GM10248 (cell line): ENCODE data around the gene LRRK1.

ENCODE experiments used
- CTCF ChIA-PET: fragments of 300-600 bp; sonication (Branson Sonifier 250); formaldehyde crosslinking; extraction: SDS; loops from one replicate; lab custom pipeline; 2021; ENCODE audit warnings: antibody characterized with exemption; lab: Yijun Ruan, JAX
- POLR2A ChIA-PET: fragments of 350-650 bp; sonication (Branson Sonifier 250); formaldehyde crosslinking; extraction: SDS; loops from one replicate; lab custom pipeline; 2020; ENCODE audit warnings: antibody characterized with exemption; lab: Yijun Ruan, JAX
- DNase-seq: peaks from one replicate; pipeline ENCODE4 v3.0.0; 2012; ENCODE audit errors: extremely low spot score
- CTCF ChIP-seq: IDR thresholded peaks from 2 replicates; pipeline ENCODE4 v1.5.1; 2012; ENCODE audit warnings: mild to moderate bottlenecking, low read depth; ENCODE audit errors: extremely low read depth, missing control alignments, control extremely low read depth

The LRRK1 gene

GRCh38 chr15:101078669-101079323, 159.6 kb downstream of the LRRK1 start:
- POLR2A ChIA-PET: no interaction called here

GRCh38 chr15:101081900-101082299, 162.7 kb downstream of the LRRK1 start:
- DNase-seq: no peak
- TF ChIP-seq CTCF: no peak
- POLR2A ChIA-PET: no interaction called here
- CTCF ChIA-PET: no interaction called here

More at GRCh38 chr15:101078669-101079323, 159.6 kb downstream of the LRRK1 start:
- CTCF ChIA-PET: interaction anchor here (1.3 kb wide), 1 partner anchor 12 kb away, joined by 6 read pairs; no protein-coding TSS in a partner anchor
- no peak for TF ChIP-seq CTCF
- no peak for DNase-seq

GRCh38 chr15:101083336-101084045, 164.3 kb downstream of the LRRK1 start:
- POLR2A ChIA-PET: no interaction called here
- CTCF ChIA-PET: interaction anchor here (5.9 kb wide), 1 partner anchor 172 kb away, joined by 70 read pairs; no protein-coding TSS in a partner anchor
- DNase-seq: no peak
- no peak for TF ChIP-seq CTCF

- TF ChIP-seq CTCF: no peak
- POLR2A ChIA-PET: no interaction called here
- CTCF ChIA-PET: interaction anchor here (5.9 kb wide), 1 partner anchor 171 kb away, joined by 70 read pairs; no protein-coding TSS in a partner anchor
- no peak for DNase-seq
Observed at GRCh38 chr15:101084801-101085200, 165.6 kb downstream of the LRRK1 start.

GRCh38 chr15:101085311-101085700, 166.1 kb downstream of the LRRK1 start:
- ChIA-PET POLR2A (no interaction called here), CTCF (interaction anchor here (5.9 kb wide), 1 partner anchor 171 kb away, joined by 70 read pairs; no protein-coding TSS in a partner anchor)
- no peak for TF ChIP-seq CTCF
- DNase-seq: no peak

GRCh38 chr15:101086394-101087171, 167.4 kb downstream of the LRRK1 start:
- TF ChIP-seq CTCF: no peak
- ChIA-PET POLR2A (no interaction called here), CTCF (interaction anchor here (0.8 to 5.9 kb wide), 6 partner anchors 42 to 554 kb away, joined by 3 to 70 read pairs (median 3); no protein-coding TSS in a partner anchor)
- DNase-seq: no peak
